Uterus (tissue), 2 donors: ENCODE results near the gene HID1.

Experiments used
- CTCF ChIP-seq, 4 experiments: fragments of 200-600 bp in 2 of 4; fragments of 450-650 bp in 2 of 4; sonication (generic) in 2 of 4; IDR thresholded peaks; one replicate each; pipeline ENCODE4 v1.5.1; 2016 to 2019; ENCODE audit warnings: antibody characterized with exemption in 4 of 4, mild to moderate bottlenecking in 2 of 4, moderate library complexity in 1 of 4
- POLR2A ChIP-seq, 2 donors: fragments of 450-650 bp; IDR thresholded peaks; one replicate each; pipeline ENCODE4 v1.6.1; 2016; ENCODE audit warnings: antibody characterized with exemption in 2 of 2, mild to moderate bottlenecking in 1 of 2, moderate library complexity in 1 of 2

- TF ChIP-seq CTCF (IDR thresholded peaks at IDR 0.05) (no peak), POLR2A (IDR thresholded peaks at IDR 0.05) (no peak)
These were observed 51.9 kb downstream of the HID1 start for GRCh38 chr17:74920642-74921025.
